GM18508 (cell line): Measurements from ENCODE around the gene EFNA4.
"Not testable (repeated sequence)": the region's sequence is repeated elsewhere in the genome, so short reads cannot be mapped to it uniquely, and the experiment has no call there.

Source experiments
- ATAC-seq: cut with Tn5 transposase; IDR thresholded peaks from one replicate; pipeline ENCODE4 v1.9.1; 2021; ENCODE audit warnings: moderate number of reproducible peaks; ENCODE audit not compliant: insufficient read depth, unreplicated experiment

Gene EFNA4

DNA sequence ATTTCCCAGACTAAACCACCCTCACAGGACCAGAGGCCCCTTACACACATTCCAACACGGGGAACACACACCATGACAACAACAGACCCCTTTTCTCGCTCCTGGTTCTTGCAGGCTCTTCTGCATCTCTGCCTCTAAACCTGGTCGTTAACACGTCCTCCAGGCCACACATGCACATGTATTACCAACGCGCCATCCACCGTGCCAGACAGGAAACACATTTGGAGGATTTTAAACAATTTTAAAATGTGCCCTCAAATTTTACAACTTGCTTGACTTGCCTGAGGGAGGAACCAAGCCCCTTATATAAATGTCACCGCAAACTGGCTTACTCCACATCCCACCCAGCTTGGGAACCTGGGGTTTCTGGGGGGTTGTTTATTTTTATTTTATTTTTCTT, 47.3 kb downstream of the EFNA4 start:
- ATAC-seq, result no peak

GRCh38 chr1:155113450-155113980, 50.0 kb downstream of the EFNA4 start:
- no peak for ATAC-seq

DNA sequence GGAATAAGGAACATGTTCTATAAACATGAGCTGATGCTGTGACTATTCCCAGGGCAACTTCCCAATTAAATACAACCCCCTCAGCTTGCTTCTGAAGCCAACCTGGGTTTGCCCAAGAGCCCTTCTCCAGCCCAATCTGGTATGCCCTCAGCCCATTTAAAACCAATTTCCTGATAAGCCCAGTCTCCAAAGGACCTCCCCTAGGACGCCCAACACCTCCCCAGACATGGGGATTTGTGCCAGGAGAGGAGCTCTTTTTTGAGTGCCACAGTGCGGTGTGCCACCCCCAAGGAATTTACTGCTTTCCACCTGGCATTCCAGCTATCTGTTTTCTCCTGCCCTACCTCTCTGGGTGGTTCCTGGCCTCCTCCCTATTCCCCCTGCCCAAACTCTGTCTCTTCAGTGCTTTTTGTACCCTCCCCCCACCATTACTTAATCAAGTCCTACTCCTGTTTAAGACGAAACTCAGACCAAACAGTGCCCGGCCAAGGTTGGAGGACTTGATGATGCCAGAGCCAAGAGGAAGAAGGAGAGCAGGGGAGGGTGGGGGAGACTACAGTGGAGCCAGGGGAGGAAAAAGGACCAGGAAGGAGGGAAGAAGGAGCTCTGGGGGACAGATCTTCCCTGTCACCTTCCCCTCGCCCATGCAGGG, 52.7 kb downstream of the EFNA4 start:
- ATAC-seq, result no peak

DNA sequence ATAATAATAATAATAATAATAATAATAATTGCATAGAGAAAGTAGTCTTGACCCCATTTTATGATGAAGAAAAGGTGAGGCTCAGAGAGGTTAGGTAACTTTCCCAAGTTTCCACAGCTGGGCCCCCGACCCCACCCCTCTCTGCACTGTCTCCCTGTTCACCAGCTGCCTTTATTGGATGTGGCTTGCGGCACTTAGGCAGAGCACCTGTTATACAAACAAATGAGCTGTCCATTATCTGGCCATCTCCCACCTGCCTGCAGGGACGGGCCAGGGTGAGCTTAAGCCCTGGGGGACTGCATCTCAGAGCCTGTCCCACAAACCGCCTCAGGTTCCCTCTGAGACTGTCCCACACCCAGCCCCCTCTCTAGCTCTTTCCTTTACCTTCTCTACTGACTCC, 54.1 kb downstream of the EFNA4 start:
- ATAC-seq, result no peak

DNA sequence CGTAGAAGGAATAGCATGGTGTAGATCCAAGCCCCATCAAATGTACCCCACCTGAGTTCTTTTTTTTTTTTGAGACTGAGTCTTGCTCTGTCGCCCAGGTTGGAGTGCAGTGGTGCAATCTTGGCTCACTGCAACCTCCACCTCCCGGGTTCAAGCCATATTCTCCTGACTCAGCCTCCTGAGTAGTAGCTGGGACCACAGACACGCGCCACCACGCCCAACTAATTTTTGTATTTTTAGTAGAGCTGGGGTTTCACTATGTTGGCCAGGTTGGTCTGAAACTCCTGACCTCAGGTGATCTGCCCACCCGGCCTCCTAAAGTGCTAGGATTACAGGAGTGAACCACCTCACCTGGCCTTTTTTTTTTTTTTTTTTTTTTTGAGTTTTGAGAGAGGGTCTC, 54.5 kb downstream of the EFNA4 start:
- not testable (repeated sequence) for ATAC-seq
